NCI-H82 (cell line): ENCODE measurements around the gene CACNA1H.
A peak's percentile ranks its signal among the peaks of the same experiment; 100 is the strongest.
"Not testable (repeated sequence)": the region's sequence is repeated elsewhere in the genome, so short reads cannot be mapped to it uniquely, and the experiment has no call there.

Experiments used
- DNase-seq: peaks from one replicate; lab custom pipeline; 2025; lab: John Stamatoyannopoulos, UW

CACNA1H gene

DNA sequence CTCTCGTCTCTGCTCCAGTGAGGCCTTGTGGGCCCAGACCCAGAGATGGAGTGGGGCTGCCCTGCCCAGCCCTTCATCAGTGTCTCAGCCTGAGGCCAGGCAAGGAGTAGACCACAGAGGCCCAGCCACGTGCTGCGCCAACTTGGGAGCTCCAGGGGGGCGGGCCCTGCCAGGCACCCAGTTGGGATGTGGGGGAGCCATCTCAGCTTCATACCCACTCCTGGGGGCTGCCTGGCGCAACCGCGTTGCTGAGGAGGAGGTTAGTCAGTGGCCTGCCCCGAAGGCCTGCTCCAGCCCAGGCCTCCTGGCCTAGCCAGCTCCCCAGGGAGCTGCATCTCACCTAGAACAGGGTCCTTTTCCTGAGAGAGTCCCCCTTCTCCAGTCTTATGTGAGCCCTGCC lies 60.3 kb downstream of the CACNA1H start:
- no peak for DNase-seq

DNA sequence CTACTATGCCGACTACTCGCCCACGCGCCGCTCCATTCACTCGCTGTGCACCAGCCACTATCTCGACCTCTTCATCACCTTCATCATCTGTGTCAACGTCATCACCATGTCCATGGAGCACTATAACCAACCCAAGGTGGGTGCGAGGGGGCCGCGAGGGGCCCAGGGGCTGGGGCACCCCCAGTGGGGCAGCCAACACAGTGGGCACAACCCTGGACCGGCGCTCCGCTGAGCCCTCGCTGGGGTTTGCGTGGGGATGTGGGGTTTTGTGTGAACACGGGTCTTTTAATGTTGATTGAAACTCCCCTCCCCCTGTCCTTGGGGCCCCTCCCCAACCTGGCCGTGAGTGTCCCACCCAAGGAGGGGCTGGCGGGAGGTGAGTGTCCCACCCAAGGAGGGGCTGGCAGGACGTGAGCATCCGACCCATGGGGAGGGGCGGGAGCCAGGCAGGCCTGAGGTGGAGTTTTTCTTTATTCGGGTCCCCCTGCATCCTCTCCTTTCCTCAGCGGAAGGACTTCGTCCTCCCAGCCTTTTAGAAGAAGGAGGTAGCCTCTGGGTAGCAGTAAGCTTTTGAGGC lies 61.0 kb downstream of the CACNA1H start:
- no peak for DNase-seq

DNA sequence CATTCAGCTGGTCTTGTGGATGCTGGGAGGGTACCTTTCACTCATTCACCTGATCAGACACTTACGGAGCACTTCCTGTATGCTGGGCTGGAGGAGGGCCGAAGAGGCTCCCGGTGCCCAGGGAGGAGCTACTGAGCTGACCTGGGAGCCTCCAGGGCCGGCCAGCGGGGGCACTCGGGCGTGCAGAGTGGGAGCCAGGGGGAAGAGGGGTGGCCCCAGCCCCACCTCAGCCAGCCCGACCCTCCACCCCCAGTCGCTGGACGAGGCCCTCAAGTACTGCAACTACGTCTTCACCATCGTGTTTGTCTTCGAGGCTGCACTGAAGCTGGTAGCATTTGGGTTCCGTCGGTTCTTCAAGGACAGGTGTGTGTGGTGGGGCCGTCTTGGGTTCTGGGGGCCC lies 61.8 kb downstream of the CACNA1H start:
- no peak for DNase-seq

- DNase-seq: peak; percentile 48
Measured at GRCh38 chr16:1215574-1216295, 62.8 kb downstream of the CACNA1H start.

DNA sequence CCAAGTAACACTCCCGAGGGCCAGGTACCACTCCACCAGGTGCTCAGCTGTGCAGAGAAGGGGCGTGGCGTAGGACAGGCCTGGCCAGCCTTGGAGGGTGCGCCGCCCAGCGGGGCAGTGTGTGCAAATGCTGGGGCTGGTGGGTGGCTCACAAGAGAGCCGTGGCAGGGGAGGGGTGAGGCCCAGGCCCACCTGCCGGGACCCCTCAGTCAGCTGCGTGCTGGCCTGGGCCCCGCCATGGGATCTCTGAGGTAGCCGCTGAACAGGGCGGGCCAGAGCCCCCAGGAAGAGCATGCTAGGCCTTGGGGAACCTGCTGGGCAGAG lies 63.4 kb downstream of the CACNA1H start:
- DNase-seq: no peak

DNA sequence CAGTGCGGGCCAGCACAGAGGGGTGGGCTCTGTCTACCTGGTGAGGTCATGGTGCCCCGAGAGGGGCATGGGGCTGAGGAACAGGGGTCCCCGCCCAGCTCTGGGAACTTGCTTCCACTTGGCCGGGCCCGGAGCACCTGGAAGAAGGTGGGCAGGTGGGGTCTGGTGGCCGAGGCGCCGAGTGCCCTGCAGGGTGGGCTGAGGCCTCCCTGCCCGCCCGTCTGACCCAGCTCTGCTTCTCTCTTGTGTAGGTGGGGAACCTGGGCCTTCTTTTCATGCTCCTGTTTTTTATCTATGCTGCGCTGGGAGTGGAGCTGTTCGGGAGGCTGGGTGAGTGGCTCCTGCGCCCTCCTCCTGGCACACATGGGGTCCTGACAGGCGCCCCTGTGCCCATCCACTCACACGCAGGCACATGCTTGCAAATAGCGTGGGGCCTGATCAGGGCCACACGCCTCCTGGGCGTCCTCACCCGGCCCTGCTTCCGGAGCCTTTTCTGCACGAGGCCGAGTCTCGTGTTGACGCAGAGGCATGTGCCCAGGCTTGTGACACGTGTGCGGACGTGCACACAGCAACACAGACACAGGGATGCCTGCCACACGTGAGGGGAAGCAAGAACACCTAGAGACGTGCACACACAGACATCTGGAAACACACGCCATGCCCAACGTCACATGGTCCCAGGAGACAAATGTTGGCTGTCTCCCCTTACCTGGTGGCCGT lies 63.9 kb downstream of the CACNA1H start:
- no peak for DNase-seq

GRCh38 chr16:1217526-1217925 lies 64.6 kb downstream of the CACNA1H start:
- no peak for DNase-seq

DNA sequence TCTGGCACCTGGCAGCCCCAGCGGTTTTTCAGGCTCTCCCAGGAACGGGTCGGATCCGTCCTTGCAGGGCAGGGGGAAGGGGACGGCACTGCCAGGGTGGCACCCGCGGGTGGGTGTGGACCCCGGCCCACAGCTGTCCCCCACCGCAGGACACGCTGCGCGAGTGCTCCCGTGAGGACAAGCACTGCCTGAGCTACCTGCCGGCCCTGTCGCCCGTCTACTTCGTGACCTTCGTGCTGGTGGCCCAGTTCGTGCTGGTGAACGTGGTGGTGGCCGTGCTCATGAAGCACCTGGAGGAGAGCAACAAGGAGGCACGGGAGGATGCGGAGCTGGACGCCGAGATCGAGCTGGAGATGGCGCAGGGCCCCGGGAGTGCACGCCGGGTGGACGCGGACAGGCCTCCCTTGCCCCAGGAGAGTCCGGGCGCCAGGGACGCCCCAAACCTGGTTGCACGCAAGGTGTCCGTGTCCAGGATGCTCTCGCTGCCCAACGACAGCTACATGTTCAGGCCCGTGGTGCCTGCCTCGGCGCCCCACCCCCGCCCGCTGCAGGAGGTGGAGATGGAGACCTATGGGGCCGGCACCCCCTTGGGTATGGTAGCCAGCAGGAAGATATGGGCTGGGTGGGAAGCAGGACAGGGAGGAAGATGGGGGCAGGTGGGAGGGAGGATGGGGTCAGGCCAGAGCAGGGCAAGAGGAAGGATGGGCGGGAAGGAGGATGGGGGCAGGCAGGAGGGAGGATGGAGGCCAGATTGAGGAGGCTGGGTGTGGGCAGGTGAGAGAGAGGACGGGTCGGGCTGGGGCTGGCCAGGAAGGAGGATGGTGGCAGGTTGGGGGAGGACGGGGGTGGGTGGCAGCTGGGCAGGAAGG lies 65.4 kb downstream of the CACNA1H start:
- DNase-seq: no peak

DNA sequence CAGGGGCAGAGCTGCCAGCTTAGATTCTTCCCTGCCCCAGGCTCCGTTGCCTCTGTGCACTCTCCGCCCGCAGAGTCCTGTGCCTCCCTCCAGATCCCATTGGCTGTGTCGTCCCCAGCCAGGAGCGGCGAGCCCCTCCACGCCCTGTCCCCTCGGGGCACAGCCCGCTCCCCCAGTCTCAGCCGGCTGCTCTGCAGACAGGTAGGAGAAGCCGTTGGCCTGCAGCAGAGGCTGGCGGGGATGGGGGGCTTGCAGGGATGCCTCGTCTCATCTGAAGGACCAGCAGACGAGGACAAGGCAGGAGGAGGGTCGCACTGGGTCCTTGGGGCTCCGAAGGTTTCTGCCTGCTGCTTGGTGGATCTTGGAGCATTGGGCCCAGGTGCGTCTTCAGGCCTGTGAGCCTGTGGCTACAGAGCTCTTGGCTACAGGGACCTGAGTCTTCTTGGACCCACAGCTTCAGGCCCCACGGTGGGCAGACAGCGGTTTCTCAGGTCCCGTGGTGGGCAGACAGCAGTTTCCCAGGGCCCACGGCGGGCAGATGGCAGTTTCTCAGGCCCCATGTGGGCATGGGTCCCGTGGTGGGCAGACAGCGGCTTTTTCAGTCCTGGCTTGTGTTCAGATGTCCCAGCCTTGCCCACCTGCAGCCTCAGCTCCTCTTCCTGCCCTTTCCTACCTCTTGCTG lies 66.2 kb downstream of the CACNA1H start:
- DNase-seq: no peak

- no peak for DNase-seq
Measured at GRCh38 chr16:1220098-1220728, 67.3 kb downstream of the CACNA1H start.

- no peak for DNase-seq
Measured at GRCh38 chr16:1220841-1221627, 68.1 kb downstream of the CACNA1H start.

DNA sequence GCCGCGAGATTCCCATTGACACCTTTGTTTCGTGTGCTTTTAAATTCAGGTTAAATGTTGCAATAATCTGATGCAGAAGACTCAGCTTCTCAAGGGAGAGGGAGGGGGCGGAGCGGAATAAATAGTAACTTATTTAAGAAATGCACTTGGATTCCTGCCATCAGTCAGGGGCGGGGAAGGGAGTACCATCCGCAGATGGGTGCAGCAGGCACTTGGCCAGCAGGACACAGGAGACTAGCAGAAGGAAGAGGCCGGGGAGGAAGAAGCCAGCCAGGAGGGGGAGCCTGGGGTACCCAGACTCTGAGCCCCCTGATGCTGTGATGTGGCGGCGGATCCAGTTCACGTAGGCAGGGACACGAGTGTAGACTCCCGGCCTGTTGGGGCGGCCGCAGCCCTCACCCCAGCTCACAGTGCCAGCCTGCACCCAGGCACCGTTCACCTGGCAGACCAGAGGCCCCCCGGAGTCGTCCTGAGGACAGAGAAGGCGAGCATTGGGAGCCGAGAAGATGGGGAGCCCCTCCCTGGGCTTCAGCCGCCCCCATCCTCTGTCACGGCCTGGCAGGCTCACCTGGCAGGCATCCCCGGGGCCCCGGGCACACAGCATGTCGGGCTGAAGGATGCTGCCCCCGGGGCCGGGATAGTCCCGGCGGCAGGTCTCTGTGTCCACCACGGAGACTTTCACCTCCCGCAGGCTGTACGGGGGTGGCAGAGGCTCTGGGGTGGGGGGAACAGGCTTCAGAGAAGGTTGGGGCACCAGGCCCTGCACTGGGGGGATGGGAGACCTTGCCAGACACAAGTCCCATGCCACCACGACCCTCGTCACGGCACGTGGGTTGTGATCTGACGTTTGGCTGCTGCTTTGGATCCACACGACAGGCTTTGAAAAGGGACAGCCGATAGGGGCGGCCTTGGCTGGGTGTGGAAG lies 69.0 kb downstream of the CACNA1H start:
- no peak for DNase-seq

GRCh38 chr16:1222553-1223354 lies 69.8 kb downstream of the CACNA1H start:
- no peak for DNase-seq

DNA sequence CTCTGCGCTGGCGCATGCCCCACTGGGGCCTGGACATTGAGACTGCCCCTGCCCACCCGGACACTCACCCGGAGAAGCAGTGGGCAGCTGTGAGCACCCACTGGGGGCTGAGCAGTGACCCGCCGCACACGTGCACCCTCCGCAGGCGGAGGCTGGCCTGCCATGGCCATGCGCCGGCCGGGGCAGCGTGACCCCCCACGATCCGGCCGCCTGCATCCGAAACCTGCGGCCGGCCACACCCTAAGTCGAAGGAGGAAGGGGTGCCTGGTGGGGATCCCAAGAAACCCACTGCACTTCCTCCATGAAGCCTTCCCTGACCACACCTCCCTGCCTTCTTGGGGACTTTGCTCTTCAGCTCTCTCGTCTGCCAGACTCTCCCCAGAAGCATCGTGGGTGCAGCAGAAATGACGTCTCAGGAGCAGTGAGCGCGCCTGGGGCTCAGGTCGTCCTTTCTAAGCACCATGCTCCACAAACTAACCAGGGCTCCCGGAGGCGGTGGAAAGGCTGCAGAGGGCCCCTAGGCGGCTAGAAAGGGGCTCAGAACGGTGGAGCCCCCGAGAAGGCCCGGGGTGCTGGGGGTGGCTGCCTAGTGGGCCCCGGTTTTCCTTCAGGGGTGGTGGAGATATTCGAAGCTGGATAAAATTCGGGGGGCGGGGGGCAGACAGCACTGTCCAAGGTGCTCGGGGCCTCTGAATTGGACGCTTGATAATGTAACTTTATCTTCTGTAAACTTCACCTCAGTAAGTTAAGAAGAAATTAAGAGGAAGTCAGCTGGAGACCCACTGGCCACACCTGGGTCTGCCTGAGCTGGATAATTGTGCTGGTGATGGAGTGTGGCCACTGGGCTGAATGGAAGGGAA lies 70.7 kb downstream of the CACNA1H start:
- no peak for DNase-seq

GRCh38 chr16:1224558-1224957 lies 71.7 kb downstream of the CACNA1H start:
- no peak for DNase-seq

- no peak for DNase-seq
Measured at GRCh38 chr16:1225051-1225451, 72.1 kb downstream of the CACNA1H start, which contains the start of gene TPSG1. Gene TPSG1, minus strand, starts transcription at chr16:1225268. Its CDS starts 16 bp downstream, at chr16:1225252.

DNA sequence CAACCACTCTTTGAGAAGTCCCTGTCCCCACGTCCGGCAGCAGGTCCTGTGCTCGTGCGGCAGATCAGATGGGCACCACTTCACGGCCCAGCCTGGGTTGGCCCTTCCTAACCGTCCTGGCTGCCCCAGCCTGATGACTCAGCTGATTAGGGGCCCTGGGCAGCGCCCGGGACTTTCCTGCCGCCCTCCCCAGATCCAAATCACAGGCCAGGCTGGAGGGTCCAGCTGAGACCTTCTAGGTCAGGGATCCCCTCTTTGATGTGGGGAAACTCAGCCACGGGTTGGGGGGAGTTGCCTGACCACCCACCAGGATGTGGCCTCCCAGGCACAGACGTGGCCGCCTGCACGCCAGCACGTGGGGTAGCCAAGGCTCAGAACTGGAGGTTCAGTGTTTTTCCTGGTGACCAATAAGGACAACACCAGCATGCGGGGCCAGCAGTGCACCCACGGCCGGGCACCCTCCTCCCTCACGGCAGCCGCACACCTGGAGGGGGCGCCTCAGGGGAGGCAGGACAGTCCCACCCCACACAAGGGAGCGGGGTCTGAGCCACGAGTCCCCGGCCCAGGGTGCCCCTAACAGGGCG lies 72.9 kb downstream of the CACNA1H start:
- not testable (repeated sequence) for DNase-seq
